Suprapubic skin (tissue), 4 donors: Measurements from ENCODE around the gene KTI12. TPM values are rescaled to one million over a fixed set of nuclear protein-coding genes. Genes with fewer than 3 reads are reported as not detected.
"Not testable (repeated sequence)": the region's sequence is repeated elsewhere in the genome, so short reads cannot be mapped to it uniquely, and the experiment has no call there.

Experiments used
- DNase-seq, 2 donors: peaks; one replicate each; pipeline ENCODE4 v3.0.0-alpha.2; 2019; ENCODE audit warnings: low spot score in 2 of 2
- H3K27ac ChIP-seq: fragments of 200-600 bp; sonication (generic); one replicate; pipeline ENCODE4 v1.5.1; 2019
- H3K27me3 ChIP-seq: fragments of 200-600 bp; sonication (generic); one replicate; pipeline ENCODE4 v1.5.1; 2019
- H3K36me3 ChIP-seq: fragments of 200-600 bp; sonication (generic); one replicate; pipeline ENCODE4 v1.5.1; 2019
- H3K4me1 ChIP-seq: fragments of 200-600 bp; sonication (generic); one replicate; pipeline ENCODE4 v1.5.1; 2019
- H3K4me3 ChIP-seq: fragments of 200-600 bp; sonication (generic); one replicate; pipeline ENCODE4 v1.5.1; 2019; ENCODE audit warnings: mild to moderate bottlenecking
- H3K9me3 ChIP-seq: fragments of 200-600 bp; sonication (generic); one replicate; pipeline ENCODE4 v1.5.1; 2019
- EP300 ChIP-seq: sonication (generic); formaldehyde crosslinking; IDR thresholded peaks from one replicate; pipeline ENCODE4 v1.6.1; 2017; ENCODE audit warnings: antibody characterized with exemption
- POLR2A ChIP-seq, 2 donors: fragments of 450-650 bp; IDR thresholded peaks; one replicate each; pipeline ENCODE4 v1.6.1; 2017; ENCODE audit warnings: antibody characterized with exemption in 2 of 2, mild to moderate bottlenecking in 2 of 2, moderate library complexity in 2 of 2
- POLR2AphosphoS5 ChIP-seq, 3 donors: sonication (generic); formaldehyde crosslinking; IDR thresholded peaks; one replicate each; pipeline ENCODE4 v1.6.1; 2017; ENCODE audit warnings: antibody characterized with exemption in 3 of 3
- WGBS: methylation state at CpG from one replicate; pipeline ENCODE4 v1.1.5; 2018; 5-methylcytosine and 5-hydroxymethylcytosine counted together
- total RNA-seq, 4 donors: library from RNA; depleted of rRNA; stranded (reverse); fragments of >200 nt; gene quantifications; one replicate each; pipeline ENCODE4 v1.1.0, GENCODE V29; 2016
- TF ChIP-seq, protein P1 (sequence below), 2 donors: fragments of 200-600 bp in 1 of 2; fragments of 450-650 bp in 1 of 2; sonication (generic) in 1 of 2; IDR thresholded peaks; one replicate each; pipeline ENCODE4 v1.5.1; 2016 to 2019; ENCODE audit warnings: antibody characterized with exemption in 2 of 2, mild to moderate bottlenecking in 1 of 2, moderate library complexity in 1 of 2

KTI12 gene
- total RNA-seq, 4 donors from 2014 or later, result 8.0 to 15.9 (median 9.5) TPM

- H3K27ac ChIP-seq, result no peak overlapping the region
- no peaks in the 10 kb centered on the region for H3K27me3 ChIP-seq
- no peak for DNase-seq
- WGBS, result 95% methylated on average over 2 of the region's 2 CpGs
- H3K4me3 ChIP-seq, result no peak overlapping the region
- H3K36me3 ChIP-seq, result peaks cover 45% of the 10 kb centered on the region
- TF ChIP-seq POLR2AphosphoS5 (IDR thresholded peaks at IDR 0.05) (no peak), POLR2A (IDR thresholded peaks at IDR 0.05) (no peak), EP300 (no peak)
- TF ChIP-seq, protein P1, sequence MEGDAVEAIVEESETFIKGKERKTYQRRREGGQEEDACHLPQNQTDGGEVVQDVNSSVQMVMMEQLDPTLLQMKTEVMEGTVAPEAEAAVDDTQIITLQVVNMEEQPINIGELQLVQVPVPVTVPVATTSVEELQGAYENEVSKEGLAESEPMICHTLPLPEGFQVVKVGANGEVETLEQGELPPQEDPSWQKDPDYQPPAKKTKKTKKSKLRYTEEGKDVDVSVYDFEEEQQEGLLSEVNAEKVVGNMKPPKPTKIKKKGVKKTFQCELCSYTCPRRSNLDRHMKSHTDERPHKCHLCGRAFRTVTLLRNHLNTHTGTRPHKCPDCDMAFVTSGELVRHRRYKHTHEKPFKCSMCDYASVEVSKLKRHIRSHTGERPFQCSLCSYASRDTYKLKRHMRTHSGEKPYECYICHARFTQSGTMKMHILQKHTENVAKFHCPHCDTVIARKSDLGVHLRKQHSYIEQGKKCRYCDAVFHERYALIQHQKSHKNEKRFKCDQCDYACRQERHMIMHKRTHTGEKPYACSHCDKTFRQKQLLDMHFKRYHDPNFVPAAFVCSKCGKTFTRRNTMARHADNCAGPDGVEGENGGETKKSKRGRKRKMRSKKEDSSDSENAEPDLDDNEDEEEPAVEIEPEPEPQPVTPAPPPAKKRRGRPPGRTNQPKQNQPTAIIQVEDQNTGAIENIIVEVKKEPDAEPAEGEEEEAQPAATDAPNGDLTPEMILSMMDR (IDR thresholded peaks at IDR 0.05), result no peak
- H3K9me3 ChIP-seq, result no peaks in the 10 kb centered on the region
- peaks cover under 1% of the 10 kb centered on the region for H3K4me1 ChIP-seq
These were observed 7.3 kb downstream of the KTI12 start for GRCh38 chr1:52026278-52026677.

- TF ChIP-seq POLR2A (IDR thresholded peaks at IDR 0.05), result no peak
- TF ChIP-seq EP300, result no peak
- TF ChIP-seq, protein P1 (IDR thresholded peaks at IDR 0.05), result no peak
- no peak for TF ChIP-seq POLR2AphosphoS5 (IDR thresholded peaks at IDR 0.05)
- DNase-seq, result no peak
- Histone ChIP-seq H3K9me3 (no peaks in the 10 kb centered on the region), H3K27me3 (no peaks in the 10 kb centered on the region), H3K36me3 (peaks cover 55% of the 10 kb centered on the region), H3K4me1 (no peaks in the 10 kb centered on the region), H3K4me3 (no peak overlapping the region), H3K27ac (no peak overlapping the region)
- WGBS, result 66% methylated on average over 2 of the region's 2 CpGs
These were observed 11.5 kb downstream of the KTI12 start for GRCh38 chr1:52022133-52022532.

- Histone ChIP-seq H3K36me3 (no peaks in the 10 kb centered on the region), H3K4me3 (no peak overlapping the region), H3K27me3 (peaks cover 26% of the 10 kb centered on the region), H3K4me1 (peaks cover 5% of the 10 kb centered on the region), H3K27ac (no peak overlapping the region), H3K9me3 (no peaks in the 10 kb centered on the region)
- DNase-seq, result no peak
- 87% methylated on average over 7 of the region's 7 CpGs for WGBS
- TF ChIP-seq EP300 (no peak), POLR2AphosphoS5 (IDR thresholded peaks at IDR 0.05) (no peak), POLR2A (IDR thresholded peaks at IDR 0.05) (no peak)
- TF ChIP-seq, protein P1 (IDR thresholded peaks at IDR 0.05), result no peak
These were observed 25.4 kb downstream of the KTI12 start for GRCh38 chr1:52008071-52008809.

DNA sequence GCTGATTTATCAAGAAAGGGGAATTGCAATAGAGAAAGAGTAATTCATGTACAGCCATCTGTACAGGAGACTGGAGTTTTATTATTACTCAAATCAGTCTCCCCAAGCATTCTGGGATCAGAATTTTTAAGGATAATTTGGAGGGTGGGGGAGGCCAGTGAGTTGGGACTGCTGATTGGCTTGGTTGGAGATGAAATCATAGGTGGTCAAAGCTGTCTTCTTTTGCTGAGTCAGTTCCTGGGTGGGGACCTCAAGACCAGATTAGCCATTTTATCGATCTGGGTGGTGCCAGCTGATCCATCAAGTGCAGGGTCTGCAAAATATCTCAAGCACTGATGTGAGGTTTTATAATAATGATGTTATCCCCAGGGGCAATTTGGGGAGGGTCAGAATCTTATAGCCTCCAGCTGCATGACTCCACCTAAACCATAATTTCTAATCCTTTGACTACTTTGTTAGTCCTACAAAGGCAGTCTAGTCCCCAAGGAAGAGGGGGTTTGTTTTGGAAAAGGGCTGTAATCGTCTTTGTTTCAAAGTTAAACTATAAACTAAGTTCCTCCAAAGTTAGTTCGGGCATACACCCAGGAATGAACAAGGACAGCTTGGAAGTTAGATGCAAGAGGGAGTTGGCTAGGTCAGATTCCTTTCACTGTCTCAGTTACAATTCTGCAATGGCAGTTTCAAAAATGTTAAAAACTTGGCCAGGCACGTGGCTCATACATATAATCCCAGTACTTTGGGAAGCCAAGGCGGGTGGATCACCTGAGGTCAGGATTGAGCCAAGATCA is 26.2 kb downstream of the KTI12 start:
- WGBS, result 35% methylated on average over 5 of the region's 5 CpGs
- TF ChIP-seq EP300 (no peak), POLR2A (IDR thresholded peaks at IDR 0.05) (no peak), POLR2AphosphoS5 (IDR thresholded peaks at IDR 0.05) (no peak)
- TF ChIP-seq, protein P1 (IDR thresholded peaks at IDR 0.05), result no peak
- no peak for DNase-seq

DNA sequence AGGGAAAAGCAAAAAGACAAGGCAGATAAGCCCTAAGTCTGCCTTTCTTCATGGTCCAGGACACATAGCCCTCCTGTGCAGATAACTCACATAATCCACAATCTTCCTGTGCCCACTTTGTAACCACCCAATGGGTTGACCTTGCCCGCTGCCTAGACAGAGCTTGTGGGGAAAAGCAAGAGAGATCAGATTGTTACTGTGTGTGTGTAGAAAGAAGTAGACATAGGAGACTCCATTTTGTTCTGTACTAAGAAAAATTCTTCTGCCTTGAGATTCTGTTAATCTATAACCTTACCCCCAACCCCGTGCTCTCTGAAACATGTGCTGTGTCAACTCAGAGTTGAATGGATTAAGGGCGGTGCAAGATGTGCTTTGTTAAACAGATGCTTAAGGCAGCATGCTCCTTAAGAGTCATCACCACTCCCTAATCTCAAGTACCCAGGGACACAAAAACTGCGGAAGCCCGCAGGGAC is 27.5 kb downstream of the KTI12 start:
- WGBS, result 57% methylated on average over 2 of the region's 5 CpGs
- H3K27ac ChIP-seq, H3K9me3 ChIP-seq, DNase-seq, H3K4me1 ChIP-seq, H3K36me3 ChIP-seq, H3K4me3 ChIP-seq: not testable (repeated sequence)
- H3K27me3 ChIP-seq, result peaks cover 26% of the 10 kb centered on the region

More for the DNA sequence above, 26.2 kb downstream of the KTI12 start:
- Histone ChIP-seq H3K4me3 (no peak overlapping the region), H3K9me3 (no peaks in the 10 kb centered on the region), H3K36me3 (no peaks in the 10 kb centered on the region), H3K27me3 (peaks cover 26% of the 10 kb centered on the region), H3K4me1 (peaks cover 5% of the 10 kb centered on the region), H3K27ac (no peak overlapping the region)

DNA sequence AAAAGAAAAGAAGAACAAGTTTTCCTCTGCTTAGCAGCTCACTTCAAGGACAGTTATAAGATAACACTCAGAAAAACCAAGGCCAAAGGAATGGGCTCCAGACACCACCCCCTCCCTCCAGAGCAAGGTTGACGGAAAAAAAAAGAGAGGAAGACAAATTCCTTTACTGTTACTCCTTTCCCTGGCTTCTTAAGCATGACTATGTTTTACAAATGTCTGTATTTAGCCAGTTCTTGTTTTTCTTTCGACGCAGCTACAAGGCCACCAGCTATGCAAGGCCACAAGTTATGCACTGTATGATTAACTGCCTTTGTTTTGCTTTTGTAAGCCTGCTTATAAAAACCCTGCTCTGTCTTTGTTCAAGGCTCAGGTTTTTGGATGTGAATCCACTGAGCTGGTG is 28.1 kb downstream of the KTI12 start:
- H3K27ac ChIP-seq, DNase-seq, H3K36me3 ChIP-seq, H3K4me3 ChIP-seq, H3K9me3 ChIP-seq, H3K4me1 ChIP-seq: not testable (repeated sequence)
- 45% methylated on average over 3 of the region's 3 CpGs for WGBS
- peaks cover 26% of the 10 kb centered on the region for H3K27me3 ChIP-seq
